GM13976 (cell line): ENCODE results near the gene DOCK4.

ENCODE experiments used
- DNase-seq: peaks from one replicate; pipeline ENCODE4 v3.0.0; 2012; ENCODE audit warnings: low spot score
- in situ Hi-C: fragments of 300-500 bp; cut with MboI; formaldehyde crosslinking; loops from one replicate; pipeline ENCODE4 v1.12.0; 2022; ENCODE audit warnings: low sequenced_read_pairs, mixed read lengths, inconsistent platforms; ENCODE audit not compliant: unreplicated experiment
- TF ChIP-seq, protein P1 (sequence below): IDR thresholded peaks from 2 replicates; pipeline ENCODE4 v1.5.1; 2012; ENCODE audit warnings: borderline replicate concordance, mild to moderate bottlenecking; ENCODE audit not compliant: insufficient read depth; ENCODE audit errors: extremely low read depth, missing control alignments, control extremely low read depth

Gene DOCK4

DNA sequence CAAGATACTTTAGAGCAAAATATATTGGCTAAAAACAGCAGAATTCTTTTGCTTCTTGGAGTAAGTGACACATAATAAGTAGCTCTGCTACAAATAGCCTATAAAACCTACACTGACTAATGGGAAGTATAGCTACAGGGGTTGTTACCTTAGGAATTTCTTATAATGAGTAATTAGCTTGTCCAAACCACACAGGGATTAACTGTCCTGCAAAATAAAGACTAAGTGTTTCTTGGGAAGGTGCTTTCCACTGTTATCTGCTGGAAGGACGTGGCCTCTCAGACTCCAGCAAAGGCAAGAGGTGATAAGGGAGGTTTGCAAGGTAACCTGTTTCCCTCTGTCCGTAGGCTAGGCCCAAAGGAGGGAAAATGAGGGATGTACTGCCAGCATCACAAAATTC, 302.4 kb downstream of the DOCK4 start:
- in situ Hi-C loops = no loop called here
- TF ChIP-seq, protein P1, sequence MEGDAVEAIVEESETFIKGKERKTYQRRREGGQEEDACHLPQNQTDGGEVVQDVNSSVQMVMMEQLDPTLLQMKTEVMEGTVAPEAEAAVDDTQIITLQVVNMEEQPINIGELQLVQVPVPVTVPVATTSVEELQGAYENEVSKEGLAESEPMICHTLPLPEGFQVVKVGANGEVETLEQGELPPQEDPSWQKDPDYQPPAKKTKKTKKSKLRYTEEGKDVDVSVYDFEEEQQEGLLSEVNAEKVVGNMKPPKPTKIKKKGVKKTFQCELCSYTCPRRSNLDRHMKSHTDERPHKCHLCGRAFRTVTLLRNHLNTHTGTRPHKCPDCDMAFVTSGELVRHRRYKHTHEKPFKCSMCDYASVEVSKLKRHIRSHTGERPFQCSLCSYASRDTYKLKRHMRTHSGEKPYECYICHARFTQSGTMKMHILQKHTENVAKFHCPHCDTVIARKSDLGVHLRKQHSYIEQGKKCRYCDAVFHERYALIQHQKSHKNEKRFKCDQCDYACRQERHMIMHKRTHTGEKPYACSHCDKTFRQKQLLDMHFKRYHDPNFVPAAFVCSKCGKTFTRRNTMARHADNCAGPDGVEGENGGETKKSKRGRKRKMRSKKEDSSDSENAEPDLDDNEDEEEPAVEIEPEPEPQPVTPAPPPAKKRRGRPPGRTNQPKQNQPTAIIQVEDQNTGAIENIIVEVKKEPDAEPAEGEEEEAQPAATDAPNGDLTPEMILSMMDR = no peak
- DNase-seq = no peak

DNA sequence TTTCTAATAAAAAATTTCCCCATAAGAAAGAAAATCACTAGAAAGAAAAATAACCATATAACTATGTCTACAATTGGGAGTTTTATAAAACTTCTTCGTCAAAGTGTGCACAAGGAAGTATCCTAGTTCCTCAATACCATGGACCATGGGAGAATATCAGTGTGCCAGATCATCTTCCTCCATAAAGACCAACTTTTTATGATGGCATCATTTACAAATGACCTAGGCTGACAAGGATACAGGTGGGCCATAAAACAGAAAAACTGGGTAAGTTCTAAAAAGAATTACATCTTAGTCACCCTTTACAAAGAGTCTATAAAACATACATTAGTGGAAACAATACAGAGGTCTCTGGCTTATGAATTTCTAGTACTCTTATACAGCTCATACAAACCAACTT, 303.2 kb downstream of the DOCK4 start:
- no peak for DNase-seq
- in situ Hi-C loops = no loop called here
- TF ChIP-seq, protein P1 = no peak

DNA sequence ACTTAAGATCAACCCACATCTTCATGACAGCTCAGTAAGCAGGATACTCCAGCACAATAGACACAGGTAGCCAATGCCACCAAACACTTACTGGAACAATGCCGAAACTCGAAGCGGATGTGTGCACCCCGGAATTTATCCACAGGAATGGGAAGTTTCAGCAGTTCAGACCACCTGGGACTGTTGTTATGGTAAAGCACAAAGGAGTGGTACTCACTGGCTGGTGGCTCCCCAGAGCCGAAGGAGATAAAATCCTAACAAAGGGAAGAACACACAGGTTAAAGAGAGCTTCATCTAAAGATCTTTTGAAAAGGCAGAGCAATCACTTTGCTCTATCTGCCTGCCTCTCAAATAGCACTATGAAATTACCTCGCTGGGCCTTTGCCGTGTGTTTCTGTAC, 305.9 kb downstream of the DOCK4 start:
- no peak for DNase-seq
- TF ChIP-seq, protein P1 = no peak
- in situ Hi-C loops = no loop called here

DNA sequence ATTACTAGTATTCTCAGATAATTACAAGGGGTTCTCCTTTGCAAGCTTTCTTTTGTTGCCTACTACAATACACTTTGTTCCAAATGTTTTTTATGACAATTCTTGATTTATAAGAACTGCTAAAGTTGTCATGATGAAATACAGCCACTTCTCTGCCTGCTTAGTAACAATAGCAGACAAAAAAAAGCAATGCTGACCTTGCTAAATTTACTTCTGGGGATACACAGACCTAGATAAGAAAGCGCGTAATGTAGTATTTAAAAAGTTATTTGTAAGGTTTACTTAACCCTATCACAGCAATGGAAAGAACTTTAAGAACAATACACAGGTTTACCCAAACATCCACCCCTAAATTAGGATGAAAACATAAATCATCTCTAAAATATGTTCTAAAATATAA, 311.1 kb downstream of the DOCK4 start:
- TF ChIP-seq, protein P1 = no peak
- no peak for DNase-seq
- in situ Hi-C loops = no loop called here

DNA sequence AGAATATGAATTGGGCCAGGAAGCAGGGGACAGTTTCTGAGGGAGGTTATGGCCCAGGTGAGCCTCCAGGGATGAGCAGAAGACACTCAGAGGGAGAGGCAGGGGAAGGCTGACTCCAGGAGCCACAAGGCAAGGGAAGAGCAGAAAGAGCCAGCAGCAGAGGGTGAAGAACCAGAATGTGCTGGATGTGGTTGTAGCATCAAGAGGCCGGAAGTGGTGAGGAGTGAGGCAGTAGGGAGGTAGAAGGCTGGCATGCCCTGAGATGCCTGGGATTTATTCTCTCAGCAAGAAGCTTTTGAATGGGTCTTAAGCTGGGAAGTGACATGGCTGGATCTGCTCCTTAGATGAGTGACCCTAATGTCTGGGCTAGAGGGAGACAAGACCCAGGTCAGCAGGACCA, 311.7 kb downstream of the DOCK4 start:
- TF ChIP-seq, protein P1 = no peak
- DNase-seq = no peak
- in situ Hi-C loops = no loop called here

DNA sequence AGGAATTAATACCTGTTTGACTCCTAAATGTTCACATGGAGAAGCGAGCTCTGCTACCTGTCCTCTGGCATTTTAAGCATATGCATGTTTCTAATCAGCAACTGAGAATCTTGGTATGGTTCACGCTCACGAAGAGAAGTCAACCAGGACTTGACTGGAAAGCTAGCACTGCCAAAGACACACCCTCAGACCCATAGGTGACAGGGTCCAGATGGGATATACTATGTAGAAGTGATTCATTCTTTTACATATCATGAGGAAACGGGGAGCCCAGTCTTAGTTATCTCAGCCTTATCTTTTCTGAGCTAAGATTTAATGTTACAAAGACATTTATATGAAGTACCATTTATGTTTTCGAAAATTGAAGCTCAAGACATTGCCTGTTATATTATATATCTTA, 313.0 kb downstream of the DOCK4 start:
- TF ChIP-seq, protein P1 = no peak
- no peak for DNase-seq
- in situ Hi-C loops = no loop called here

DNA sequence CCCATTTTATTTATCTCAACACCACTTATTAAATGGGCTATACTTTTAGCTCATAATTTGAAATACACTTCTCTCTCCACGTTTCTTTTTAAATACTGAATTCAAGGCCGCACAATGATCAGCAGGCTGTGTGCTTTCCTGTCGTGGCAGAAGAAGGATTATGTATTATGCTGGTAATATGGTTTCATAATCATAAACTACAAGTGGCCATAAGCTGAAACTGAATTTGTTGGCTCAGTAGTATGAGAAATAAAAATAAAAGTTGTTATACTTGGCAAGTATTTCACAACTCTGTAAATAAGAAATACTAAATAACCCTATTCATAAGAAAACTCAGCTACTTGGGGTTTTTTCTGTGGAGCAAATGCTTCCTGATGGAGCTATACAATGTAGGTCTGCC, 313.6 kb downstream of the DOCK4 start:
- TF ChIP-seq, protein P1 = no peak
- in situ Hi-C loops = no loop called here
- no peak for DNase-seq
